GM12872 (cell line): ENCODE results near the gene RDH14.

Experiments used
- CTCF ChIP-seq: IDR thresholded peaks from 3 replicates; pipeline ENCODE4 v1.5.1; 2011; ENCODE audit warnings: low read depth, mild to moderate bottlenecking, low read length, moderate library complexity; ENCODE audit not compliant: insufficient read depth

Gene RDH14

GRCh38 chr2:18514526-18515461 lies 45.7 kb downstream of the RDH14 start:
- TF ChIP-seq CTCF = no peak

DNA sequence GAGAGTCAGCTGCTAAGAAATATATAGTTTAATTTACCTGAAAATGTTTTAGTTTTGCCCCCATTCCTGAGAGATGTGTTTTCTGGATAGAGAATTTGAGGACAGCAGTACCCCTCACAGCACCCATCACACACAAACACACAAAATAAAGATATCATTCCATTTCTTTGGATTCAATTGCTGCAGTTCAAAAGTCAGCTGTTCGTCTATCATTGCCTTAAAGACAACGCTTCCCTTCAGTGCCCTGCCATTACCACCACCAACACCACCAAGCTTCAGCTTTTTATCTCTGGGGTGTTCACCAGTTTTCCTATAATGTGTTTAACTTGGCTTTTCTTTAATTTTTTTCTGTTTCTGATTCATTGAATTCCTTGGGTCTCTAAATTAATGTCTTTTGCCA lies 49.7 kb downstream of the RDH14 start:
- no peak for TF ChIP-seq CTCF

DNA sequence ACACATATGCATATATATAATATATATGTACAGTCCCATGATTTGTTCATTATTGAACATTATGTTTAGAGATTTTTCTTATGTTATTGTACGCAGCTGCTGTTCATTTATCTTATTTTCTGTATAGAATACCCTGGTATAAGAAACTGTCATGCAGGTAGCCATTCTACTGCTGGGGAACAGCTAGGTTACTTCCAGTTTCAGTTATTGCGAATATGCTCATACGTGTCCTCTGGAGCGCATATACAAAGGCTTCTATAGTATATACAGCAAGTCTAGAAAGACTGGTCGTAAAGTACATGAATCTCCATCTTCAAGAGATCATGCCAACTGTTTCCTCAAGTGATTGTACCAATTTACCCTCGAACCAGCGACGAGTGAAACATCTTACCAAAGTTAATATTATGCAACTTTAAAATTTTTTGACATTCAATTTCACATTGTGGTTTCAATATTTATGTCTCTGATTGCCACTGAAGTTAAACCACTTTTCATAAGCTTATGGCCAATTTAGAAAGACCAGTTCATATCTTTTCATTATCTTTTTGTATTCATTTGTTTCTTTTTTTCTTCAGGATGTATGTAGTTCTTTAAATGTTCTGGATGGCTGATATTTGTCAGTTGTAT lies 53.5 kb downstream of the RDH14 start:
- TF ChIP-seq CTCF = no peak

- TF ChIP-seq CTCF = no peak
Measured at GRCh38 chr2:18505703-18506341, 54.6 kb downstream of the RDH14 start.
